Activated naive CD8-positive, alpha-beta T cell treated with anti-CD3 and anti-CD28 coated beads, Interleukin-2, amount 50 U/mL, for 24 hours (primary cell): ENCODE data around the gene KRT24.

Source experiments
- ATAC-seq: fragments of 150-1000 bp; cut with Tn5 transposase; one replicate; pipeline ENCODE4 v1.10.0; 2021
- DNase-seq: peaks from one replicate; pipeline ENCODE4 v3.0.0; 2021
- H3K27ac Mint-ChIP-seq: one replicate; pipeline ENCODE4 v1.8.0; 2021; ENCODE audit warnings: mild to moderate bottlenecking, mixed read lengths
- H3K27me3 Mint-ChIP-seq: one replicate; pipeline ENCODE4 v1.8.0; 2021; ENCODE audit warnings: mixed read lengths
- H3K36me3 Mint-ChIP-seq: one replicate; pipeline ENCODE4 v1.8.0; 2021; ENCODE audit warnings: low read depth, mixed read lengths
- H3K4me1 Mint-ChIP-seq: one replicate; pipeline ENCODE4 v1.8.0; 2021; ENCODE audit warnings: mixed read lengths
- H3K4me3 Mint-ChIP-seq: one replicate; pipeline ENCODE4 v1.8.0; 2021; ENCODE audit warnings: mild to moderate bottlenecking, moderate library complexity, mixed read lengths
- H3K9me3 Mint-ChIP-seq: one replicate; pipeline ENCODE4 v1.8.0; 2021; ENCODE audit warnings: mixed read lengths

KRT24 gene

DNA sequence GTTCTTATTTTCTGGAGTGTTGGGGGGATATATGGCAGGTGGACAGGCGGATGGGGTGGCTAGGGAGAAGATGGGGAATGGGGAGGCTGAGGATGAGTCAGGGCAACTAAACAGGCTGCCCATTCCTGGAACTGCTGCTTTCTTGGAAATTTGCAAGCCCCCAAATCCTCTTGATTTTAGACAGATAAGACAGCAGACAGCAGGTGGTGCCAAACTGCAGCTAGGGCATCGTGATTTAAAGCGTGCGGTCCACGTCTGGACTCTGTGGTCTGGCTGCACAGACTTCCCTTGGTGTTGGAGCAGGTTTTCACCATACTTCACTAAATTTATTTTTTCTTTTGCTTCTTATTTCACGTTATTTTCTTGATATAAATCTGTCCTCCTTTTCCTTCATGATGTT is 10.9 kb upstream of the KRT24 start:
- no peak for ATAC-seq
- no peak for DNase-seq
- H3K4me1 Mint-ChIP-seq, result no peaks in the 10 kb centered on the region
- H3K27ac Mint-ChIP-seq, result no peak overlapping the region
- no peaks in the 10 kb centered on the region for H3K36me3 Mint-ChIP-seq
- peaks cover 4% of the 10 kb centered on the region for H3K27me3 Mint-ChIP-seq
- H3K9me3 Mint-ChIP-seq, result no peaks in the 10 kb centered on the region
- H3K4me3 Mint-ChIP-seq, result no peak overlapping the region

DNA sequence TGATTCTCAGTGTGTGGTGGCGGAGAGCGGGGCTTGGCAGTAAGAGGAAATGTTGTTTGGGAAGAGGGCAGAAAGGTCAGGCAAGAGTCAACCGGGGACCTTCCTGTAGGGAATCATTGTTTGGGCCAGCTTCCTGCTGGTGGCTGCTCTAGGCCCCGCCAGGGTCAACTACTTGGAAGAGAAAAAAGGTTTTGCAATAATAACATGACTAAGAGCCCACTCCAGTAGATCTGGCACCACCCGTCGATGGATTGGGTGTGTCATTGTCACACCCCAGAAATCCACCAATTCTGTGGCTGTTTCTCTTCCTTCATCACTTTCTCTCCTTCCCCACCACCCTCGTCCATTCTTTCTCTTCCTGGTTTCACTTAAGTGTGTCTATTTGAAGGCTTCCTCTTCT is 4.2 kb upstream of the KRT24 start:
- Mint-ChIP-seq H3K9me3 (no peaks in the 10 kb centered on the region), H3K4me1 (no peaks in the 10 kb centered on the region), H3K27me3 (peaks cover 6% of the 10 kb centered on the region), H3K27ac (no peak overlapping the region), H3K4me3 (no peak overlapping the region), H3K36me3 (no peaks in the 10 kb centered on the region)
- ATAC-seq, result no peak
- no peak for DNase-seq

DNA sequence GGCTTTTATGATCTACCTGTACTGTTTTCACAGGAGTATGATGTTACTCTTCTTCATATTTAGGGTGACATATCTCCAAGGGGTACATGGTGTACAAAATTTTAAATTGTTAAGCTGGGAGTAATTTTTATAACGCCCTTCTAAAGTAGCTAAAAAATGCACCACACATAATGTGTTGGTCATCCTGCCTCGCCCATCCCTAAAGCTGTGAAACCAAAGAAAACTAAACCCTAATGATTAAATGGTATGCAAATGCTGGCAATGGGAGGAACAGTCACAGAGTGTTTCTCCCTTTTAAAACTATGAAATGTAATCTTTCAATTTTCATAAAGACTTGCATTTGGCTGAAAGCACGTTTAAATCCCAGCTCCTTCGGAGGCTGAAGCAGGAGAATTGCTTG is 2.0 kb upstream of the KRT24 start:
- no peaks in the 10 kb centered on the region for H3K36me3 Mint-ChIP-seq
- DNase-seq (no peak), ATAC-seq (no peak)
- H3K27me3 Mint-ChIP-seq, result peaks cover 6% of the 10 kb centered on the region
- no peaks in the 10 kb centered on the region for H3K4me1 Mint-ChIP-seq
- H3K9me3 Mint-ChIP-seq, result no peaks in the 10 kb centered on the region
- no peak overlapping the region for H3K27ac Mint-ChIP-seq
- H3K4me3 Mint-ChIP-seq, result no peak overlapping the region

DNA sequence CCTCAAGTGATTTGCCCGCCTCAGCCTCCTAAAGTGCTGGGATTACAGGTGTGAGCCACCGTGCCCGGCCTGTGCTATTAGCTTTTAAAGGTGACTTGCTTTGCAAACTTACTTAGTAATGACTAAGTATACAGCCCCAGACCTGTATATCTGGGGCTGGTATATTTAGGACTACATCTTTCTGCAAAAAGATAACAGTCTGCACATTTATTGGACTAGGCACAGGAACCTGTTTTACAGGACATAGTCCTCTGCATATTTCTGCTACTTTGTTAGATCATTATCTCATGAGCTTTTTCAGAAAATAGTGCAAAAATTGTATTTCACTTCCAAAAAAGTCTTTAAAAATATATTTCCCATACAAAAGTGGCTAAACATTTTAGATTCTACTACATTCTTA is 1.3 kb downstream of the KRT24 start:
- Mint-ChIP-seq H3K27me3 (peaks cover 19% of the 10 kb centered on the region), H3K9me3 (no peaks in the 10 kb centered on the region)
- DNase-seq, result no peak

DNA sequence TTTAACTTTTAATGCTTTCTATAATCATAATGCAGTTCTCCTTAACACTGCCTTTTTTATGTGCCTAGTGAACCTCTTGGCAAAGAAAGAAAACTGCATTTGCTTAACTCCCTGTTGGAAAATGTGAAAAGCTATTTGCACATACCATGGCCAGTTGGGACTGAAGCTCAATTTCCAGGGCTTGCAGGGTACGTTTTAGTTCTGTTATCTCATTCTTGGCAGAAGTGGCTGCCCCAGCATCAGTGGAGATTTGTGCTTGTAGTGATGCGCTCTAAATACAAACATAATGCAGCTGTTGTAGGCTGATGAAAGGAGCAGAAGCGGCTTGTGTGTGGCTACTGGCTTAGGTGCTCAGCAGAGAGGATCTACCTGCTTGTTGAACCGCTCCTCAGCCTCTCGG is 3.7 kb downstream of the KRT24 start:
- Mint-ChIP-seq H3K4me3 (no peak overlapping the region), H3K9me3 (no peaks in the 10 kb centered on the region)
- no peak for ATAC-seq

More for the DNA sequence above, 1.3 kb downstream of the KRT24 start:
- ATAC-seq, result no peak
- no peaks in the 10 kb centered on the region for H3K36me3 Mint-ChIP-seq
- no peak overlapping the region for H3K4me3 Mint-ChIP-seq
- H3K27ac Mint-ChIP-seq, result no peak overlapping the region
- H3K4me1 Mint-ChIP-seq, result no peaks in the 10 kb centered on the region

DNA sequence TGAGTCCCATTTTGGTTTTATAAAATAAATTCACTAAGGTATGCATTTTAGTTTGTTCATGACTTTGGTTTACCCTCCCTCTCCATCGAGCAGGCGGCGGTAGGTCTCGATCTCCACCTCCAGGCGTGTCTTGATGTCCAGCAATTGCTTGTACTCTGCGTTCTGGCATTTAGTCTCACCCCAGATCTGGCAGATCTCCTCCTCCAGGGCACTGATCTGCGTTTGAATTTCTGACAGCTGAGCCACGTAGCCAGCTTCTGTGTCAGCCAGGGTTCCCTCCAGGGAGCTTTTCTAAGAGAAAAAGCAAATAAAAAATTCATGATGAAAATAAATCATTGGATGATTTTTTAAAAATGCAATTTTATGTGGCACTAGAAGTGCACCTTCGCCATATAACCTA is 4.2 kb downstream of the KRT24 start:
- Mint-ChIP-seq H3K36me3 (no peaks in the 10 kb centered on the region), H3K27ac (no peak overlapping the region), H3K27me3 (peaks cover 29% of the 10 kb centered on the region), H3K4me1 (no peaks in the 10 kb centered on the region), H3K9me3 (no peaks in the 10 kb centered on the region), H3K4me3 (no peak overlapping the region)
- no peak for ATAC-seq
- no peak for DNase-seq

More for the DNA sequence above, 3.7 kb downstream of the KRT24 start:
- H3K27ac Mint-ChIP-seq, result no peak overlapping the region
- no peak for DNase-seq
- H3K4me1 Mint-ChIP-seq, result no peaks in the 10 kb centered on the region
- H3K27me3 Mint-ChIP-seq, result peaks cover 25% of the 10 kb centered on the region
- no peaks in the 10 kb centered on the region for H3K36me3 Mint-ChIP-seq

DNA sequence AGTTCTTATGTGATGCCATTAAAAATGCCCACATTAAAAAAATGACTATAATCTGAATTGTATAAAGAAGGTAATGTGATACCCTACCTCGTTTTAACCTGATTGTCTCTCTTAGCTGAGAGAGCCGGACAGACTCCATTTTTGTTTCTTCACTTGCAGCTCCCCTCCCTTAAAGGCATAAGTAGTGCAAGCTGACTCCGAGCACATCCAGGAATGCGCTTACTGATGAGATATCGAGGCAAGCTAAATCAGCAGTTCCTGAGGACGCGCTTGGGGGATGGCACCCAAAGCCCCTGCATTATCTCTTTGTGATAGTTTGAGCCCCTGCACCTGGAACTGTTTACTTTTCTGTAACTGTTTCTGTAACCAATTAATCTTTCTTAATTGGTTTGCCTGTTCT is 6.3 kb downstream of the KRT24 start:
- no peak for ATAC-seq
- H3K27me3 Mint-ChIP-seq, result peaks cover 36% of the 10 kb centered on the region
- DNase-seq, result no peak
- no peaks in the 10 kb centered on the region for H3K36me3 Mint-ChIP-seq
- H3K4me3 Mint-ChIP-seq, result no peak overlapping the region
- no peaks in the 10 kb centered on the region for H3K9me3 Mint-ChIP-seq
- H3K27ac Mint-ChIP-seq, result no peak overlapping the region
- no peaks in the 10 kb centered on the region for H3K4me1 Mint-ChIP-seq

DNA sequence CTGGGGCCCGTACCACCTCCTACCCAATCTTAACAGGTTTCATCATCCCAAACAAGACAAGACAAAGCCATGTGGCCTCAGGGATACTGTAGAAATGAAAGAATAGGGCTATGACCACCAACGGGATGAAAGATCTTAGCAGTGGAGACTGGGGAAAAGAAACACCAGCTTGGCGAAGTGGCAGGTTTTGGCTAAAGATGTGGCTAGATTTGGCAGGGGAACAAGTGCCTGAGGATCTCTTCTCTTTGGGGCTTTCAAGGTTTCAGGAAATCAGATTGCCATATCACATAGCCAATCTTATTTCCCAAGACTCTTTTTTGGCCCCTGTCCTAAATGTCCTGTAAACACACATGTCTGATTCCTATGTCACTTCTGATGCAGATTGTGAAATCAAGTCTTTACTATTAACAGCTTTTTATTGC is 6.9 kb downstream of the KRT24 start:
- Mint-ChIP-seq H3K4me3 (no peak overlapping the region), H3K36me3 (no peaks in the 10 kb centered on the region), H3K27me3 (peaks cover 36% of the 10 kb centered on the region), H3K27ac (no peak overlapping the region), H3K9me3 (no peaks in the 10 kb centered on the region), H3K4me1 (no peaks in the 10 kb centered on the region)
- DNase-seq (no peak), ATAC-seq (no peak)

DNA sequence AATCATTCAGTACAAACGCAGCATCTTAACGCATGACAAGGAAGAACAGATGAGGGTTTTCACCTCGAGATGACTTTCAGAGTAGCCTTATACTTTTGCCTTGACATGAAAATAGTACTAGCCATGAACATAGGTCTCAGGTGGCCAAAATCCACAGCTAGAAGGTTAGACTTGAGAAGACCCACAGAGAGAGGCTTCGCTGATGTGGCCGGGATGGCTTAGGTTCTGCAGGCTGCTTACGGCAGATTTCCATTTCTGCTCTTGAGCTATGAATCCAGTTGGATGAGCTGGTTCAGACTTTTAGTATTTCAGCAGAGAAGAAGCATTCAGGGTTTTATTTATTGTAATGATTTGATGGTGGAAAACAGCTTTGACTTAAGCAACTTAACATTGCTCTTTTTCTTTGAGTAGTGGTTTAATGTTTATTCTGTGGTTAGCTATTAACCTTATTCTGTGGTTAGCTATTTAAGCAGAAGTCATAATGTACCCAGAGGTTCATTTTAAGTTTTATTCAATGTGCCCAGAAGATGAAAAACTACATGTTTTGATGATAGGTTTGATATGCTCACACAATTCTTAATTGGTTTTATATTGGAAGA is 7.6 kb downstream of the KRT24 start:
- H3K27me3 Mint-ChIP-seq, result peaks cover 38% of the 10 kb centered on the region
- no peaks in the 10 kb centered on the region for H3K36me3 Mint-ChIP-seq
- H3K4me3 Mint-ChIP-seq, result no peak overlapping the region
- ATAC-seq (no peak), DNase-seq (no peak)
- no peaks in the 10 kb centered on the region for H3K4me1 Mint-ChIP-seq
- no peak overlapping the region for H3K27ac Mint-ChIP-seq
- H3K9me3 Mint-ChIP-seq, result no peaks in the 10 kb centered on the region

DNA sequence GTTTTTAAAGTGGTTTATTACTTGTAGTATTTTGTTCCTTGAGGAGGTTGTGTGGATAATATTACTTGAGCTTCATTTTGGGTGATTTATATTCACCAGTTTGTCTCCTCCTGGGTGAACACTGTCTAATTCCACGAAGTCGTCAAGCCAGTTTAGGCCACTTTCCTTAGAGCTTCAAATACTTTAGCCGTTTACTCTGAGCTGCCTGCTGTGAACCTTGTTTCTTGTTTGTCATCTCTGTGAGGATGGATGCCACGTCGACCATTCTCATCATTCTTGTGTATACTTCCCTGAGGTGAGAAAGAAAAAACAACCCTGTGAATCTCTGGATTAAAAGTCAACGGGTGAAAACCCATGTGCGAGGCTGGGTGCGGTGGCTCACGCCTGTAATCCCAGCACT is 9.0 kb downstream of the KRT24 start:
- Mint-ChIP-seq H3K4me3 (no peak overlapping the region), H3K27ac (no peak overlapping the region), H3K36me3 (no peaks in the 10 kb centered on the region), H3K9me3 (no peaks in the 10 kb centered on the region), H3K4me1 (no peaks in the 10 kb centered on the region), H3K27me3 (peaks cover 39% of the 10 kb centered on the region)
- ATAC-seq, result no peak
- no peak for DNase-seq

DNA sequence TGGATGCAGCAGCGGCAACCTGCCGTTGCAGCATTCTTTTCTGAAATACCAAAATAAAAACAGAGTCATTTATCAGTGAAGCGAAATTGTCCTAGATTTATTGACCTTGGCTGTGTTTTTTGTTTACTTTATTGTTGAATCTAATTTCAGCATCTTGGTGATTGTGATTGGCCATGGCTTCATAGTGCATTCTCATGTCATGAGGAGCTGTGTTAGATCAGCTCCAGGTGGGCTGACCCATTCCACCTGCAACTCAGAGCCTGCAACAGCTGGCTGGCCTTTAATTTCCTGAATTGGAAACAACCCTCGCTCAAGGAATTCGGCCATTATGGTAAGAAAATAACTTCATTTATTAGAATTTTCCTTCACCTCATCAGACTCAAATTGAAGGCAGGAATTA is 16.4 kb downstream of the KRT24 start:
- H3K9me3 Mint-ChIP-seq, result no peaks in the 10 kb centered on the region
- no peaks in the 10 kb centered on the region for H3K4me1 Mint-ChIP-seq
- H3K27ac Mint-ChIP-seq, result no peak overlapping the region
- H3K4me3 Mint-ChIP-seq, result no peak overlapping the region
- H3K36me3 Mint-ChIP-seq, result no peaks in the 10 kb centered on the region
- H3K27me3 Mint-ChIP-seq, result peaks cover 10% of the 10 kb centered on the region
- DNase-seq (no peak), ATAC-seq (no peak)

DNA sequence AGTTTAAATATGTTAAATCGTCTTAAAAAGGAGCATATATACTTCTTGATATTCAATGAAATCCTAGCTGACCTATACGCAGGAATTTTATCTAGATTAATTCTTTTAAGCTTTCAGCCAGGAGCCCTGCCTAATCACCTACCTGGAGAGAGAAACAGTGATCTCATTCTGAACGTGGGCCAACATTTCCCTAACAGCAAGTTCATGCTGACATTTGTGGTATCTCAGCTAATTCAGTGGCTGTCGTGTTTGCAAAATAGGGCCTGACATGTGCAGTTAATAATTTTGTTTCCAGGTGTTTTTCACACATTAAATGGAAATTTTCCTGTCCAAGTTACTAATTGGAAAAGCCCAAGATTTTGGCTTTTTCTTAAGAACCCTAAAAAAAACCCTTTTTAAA is 17.4 kb downstream of the KRT24 start:
- Mint-ChIP-seq H3K27ac (no peak overlapping the region), H3K27me3 (peaks cover 17% of the 10 kb centered on the region), H3K4me3 (no peak overlapping the region), H3K9me3 (no peaks in the 10 kb centered on the region), H3K36me3 (no peaks in the 10 kb centered on the region), H3K4me1 (no peaks in the 10 kb centered on the region)
- DNase-seq (no peak), ATAC-seq (no peak)

DNA sequence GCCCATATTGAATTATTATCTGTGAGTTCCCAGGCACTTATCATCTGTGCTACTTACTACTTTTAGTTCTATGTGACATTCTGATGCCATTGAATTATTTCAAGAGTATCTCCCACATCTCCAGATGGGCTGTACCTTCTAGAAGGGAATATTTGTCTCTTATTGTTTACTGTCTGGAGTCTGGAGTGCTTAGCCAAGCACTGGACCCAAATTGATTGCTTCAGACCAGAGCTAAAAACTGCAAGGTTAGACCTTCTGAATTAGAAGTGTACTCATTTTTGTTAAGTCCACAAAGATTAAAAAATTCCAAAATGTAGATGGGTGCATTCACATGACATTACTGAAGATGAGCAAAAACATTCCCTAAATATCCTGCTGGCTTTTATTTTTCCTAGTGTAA is 22.6 kb downstream of the KRT24 start:
- H3K36me3 Mint-ChIP-seq, result no peaks in the 10 kb centered on the region
- H3K4me3 Mint-ChIP-seq, result no peak overlapping the region
- peaks cover 9% of the 10 kb centered on the region for H3K4me1 Mint-ChIP-seq
- H3K27me3 Mint-ChIP-seq, result peaks cover 37% of the 10 kb centered on the region
- ATAC-seq (no peak), DNase-seq (no peak)
- no peaks in the 10 kb centered on the region for H3K9me3 Mint-ChIP-seq
- H3K27ac Mint-ChIP-seq, result no peak overlapping the region

DNA sequence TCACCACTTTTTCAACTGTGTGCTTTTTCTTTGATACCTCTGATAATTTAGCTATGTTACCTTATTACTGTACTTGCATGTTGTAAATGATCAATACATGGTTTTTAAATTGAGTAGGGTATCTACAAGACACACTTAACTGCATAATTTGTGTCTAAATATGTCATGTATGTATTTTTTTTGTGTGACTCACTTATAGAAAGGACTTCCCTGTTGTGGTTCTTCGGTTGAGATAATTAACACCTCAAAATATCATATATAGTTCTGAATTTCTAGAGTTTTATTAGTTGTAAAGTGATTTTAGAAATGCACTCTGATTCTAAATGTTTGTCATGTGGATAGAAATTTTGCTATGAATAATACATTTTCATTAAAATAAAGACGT is 24.0 kb downstream of the KRT24 start:
- H3K27ac Mint-ChIP-seq, result no peak overlapping the region
- H3K27me3 Mint-ChIP-seq, result peaks cover 42% of the 10 kb centered on the region
- no peaks in the 10 kb centered on the region for H3K9me3 Mint-ChIP-seq
- no peak overlapping the region for H3K4me3 Mint-ChIP-seq
- peaks cover 9% of the 10 kb centered on the region for H3K4me1 Mint-ChIP-seq
- no peak for ATAC-seq
- no peaks in the 10 kb centered on the region for H3K36me3 Mint-ChIP-seq
- DNase-seq, result no peak

DNA sequence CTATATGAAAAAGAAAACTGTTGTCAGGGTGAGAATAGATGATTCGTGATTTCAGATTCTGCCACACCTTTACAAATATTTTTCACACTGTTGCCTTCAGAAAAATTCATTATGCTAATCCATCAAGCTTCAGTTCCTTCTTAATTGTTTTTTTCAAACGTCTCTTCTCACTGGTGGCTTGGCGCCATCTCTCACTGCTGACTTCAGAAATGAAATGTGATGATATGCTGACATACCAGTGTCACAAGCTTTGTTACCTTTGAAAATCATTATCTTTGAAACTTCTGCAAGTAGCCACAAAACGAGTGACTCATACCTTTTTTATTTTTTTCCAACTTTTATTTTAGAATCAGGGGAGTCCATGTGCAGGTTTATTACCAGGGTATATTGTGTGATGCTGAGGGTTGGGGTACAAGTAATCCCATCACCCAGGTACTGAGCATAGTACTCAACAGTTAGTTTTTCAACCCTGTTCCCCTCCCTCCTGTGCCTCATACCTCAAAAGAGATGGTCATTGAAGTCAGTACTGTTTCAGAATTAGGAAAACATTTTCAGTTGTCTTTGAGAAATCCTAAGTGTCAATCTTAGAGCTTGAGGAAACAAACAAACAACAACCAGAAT is 24.5 kb downstream of the KRT24 start:
- Mint-ChIP-seq H3K36me3 (no peaks in the 10 kb centered on the region), H3K9me3 (no peaks in the 10 kb centered on the region), H3K4me1 (peaks cover 9% of the 10 kb centered on the region), H3K27ac (no peak overlapping the region), H3K27me3 (peaks cover 46% of the 10 kb centered on the region), H3K4me3 (no peak overlapping the region)
- ATAC-seq (no peak), DNase-seq (no peak)

DNA sequence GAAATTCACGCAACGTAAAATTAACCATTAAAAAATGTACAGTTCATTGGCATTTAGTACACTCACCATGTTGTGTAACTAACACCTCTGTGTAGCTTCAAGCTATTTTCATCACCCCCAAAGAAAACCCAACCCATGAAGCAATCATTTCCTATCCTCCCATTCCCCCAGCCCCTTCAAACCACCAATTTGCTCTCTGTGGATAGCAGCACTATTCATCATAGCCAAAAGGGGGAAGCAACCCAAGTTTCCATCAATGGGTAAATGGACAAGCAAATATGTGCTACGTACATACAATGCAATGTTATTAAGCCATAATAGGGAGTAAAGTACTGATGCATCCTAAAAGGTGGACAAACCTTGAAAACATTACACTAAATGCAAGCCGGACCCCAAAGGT is 27.6 kb downstream of the KRT24 start:
- no peaks in the 10 kb centered on the region for H3K9me3 Mint-ChIP-seq
- H3K27ac Mint-ChIP-seq, result no peak overlapping the region
- H3K27me3 Mint-ChIP-seq, result peaks cover 36% of the 10 kb centered on the region
- no peak overlapping the region for H3K4me3 Mint-ChIP-seq
- ATAC-seq (no peak), DNase-seq (no peak)
- H3K4me1 Mint-ChIP-seq, result peaks cover 9% of the 10 kb centered on the region
- H3K36me3 Mint-ChIP-seq, result no peaks in the 10 kb centered on the region
